Neutrophil (primary cell): ENCODE data around the gene POU3F1.

Experiments
- H3K27ac ChIP-seq: fragments of 200-600 bp; sonication (generic); 2 replicates; pipeline ENCODE4 v1.5.1; 2016; ENCODE audit warnings: mild to moderate bottlenecking, moderate library complexity
- H3K27me3 ChIP-seq: fragments of 200-600 bp; sonication (generic); 2 replicates; pipeline ENCODE4 v1.6.0; 2016; ENCODE audit warnings: mild to moderate bottlenecking
- H3K36me3 ChIP-seq: fragments of 200-600 bp; sonication (generic); 2 replicates; pipeline ENCODE4 v1.5.1; 2017
- H3K4me1 ChIP-seq, 2 experiments: fragments of 200-600 bp in 1 of 2; sonication (generic) in 1 of 2; 1 replicate in 1 of 2; 2 replicates in 1 of 2; pipeline versions ENCODE4 v1.5.1 to v1.6.1; 2013 to 2016; ENCODE audit warnings: low read depth in 1 of 2, low read length in 1 of 2, mild to moderate bottlenecking in 1 of 2, moderate library complexity in 1 of 2; ENCODE audit not compliant: control insufficient read depth in 1 of 2, insufficient read depth in 1 of 2
- H3K4me3 ChIP-seq, 2 experiments: fragments of 200-600 bp in 1 of 2; sonication (generic) in 1 of 2; 1 replicate in 1 of 2; 2 replicates in 1 of 2; pipeline ENCODE4 v1.5.1; 2013 to 2016; ENCODE audit warnings: low read depth in 1 of 2, low read length in 1 of 2, mild to moderate bottlenecking in 1 of 2, moderate library complexity in 1 of 2
- H3K9me3 ChIP-seq: fragments of 200-600 bp; sonication (generic); 2 replicates; pipeline ENCODE4 v1.5.1; 2016
- CTCF ChIP-seq: fragments of 200-600 bp; sonication (generic); IDR thresholded peaks from 2 replicates; pipeline ENCODE4 v1.5.1; 2016; ENCODE audit warnings: antibody characterized with exemption

The POU3F1 gene

GRCh38 chr1:38006008-38006828 is 40.4 kb downstream of the POU3F1 start:
- H3K36me3 ChIP-seq, result no peaks in the 10 kb centered on the region
- peak overlapping the region; percentile 12 to 40 for H3K4me3 ChIP-seq
- TF ChIP-seq CTCF, result no peak
- peak overlapping the region; percentile 91 for H3K27ac ChIP-seq
- H3K27me3 ChIP-seq, result no peaks in the 10 kb centered on the region
- peaks cover 33 to 44% of the 10 kb centered on the region in 2 experiments for H3K4me1 ChIP-seq
- no peaks in the 10 kb centered on the region for H3K9me3 ChIP-seq

- Histone ChIP-seq H3K27ac (peak within 1 kb of the TSS; percentile 91), H3K4me1 (peaks cover 41 to 52% of the 10 kb centered on the region in 2 experiments), H3K36me3 (no peaks in the 10 kb centered on the region), H3K4me3 (peak within 1 kb of the TSS; percentile 77 to 92), H3K9me3 (no peaks in the 10 kb centered on the region), H3K27me3 (no peaks in the 10 kb centered on the region)
- no peak for TF ChIP-seq CTCF
Observed at GRCh38 chr1:38005195-38006007, 41.2 kb downstream of the POU3F1 start, which contains the start of gene FHL3. Gene FHL3 (minus strand): TSS chr1:38005514. CDS start chr1:37999412, 6,102 bp downstream.

GRCh38 chr1:38004284-38005108 is 42.1 kb downstream of the POU3F1 start:
- Histone ChIP-seq H3K27ac (peak overlapping the region; percentile 91), H3K4me1 (peaks cover 50 to 62% of the 10 kb centered on the region in 2 experiments), H3K36me3 (no peaks in the 10 kb centered on the region), H3K9me3 (no peaks in the 10 kb centered on the region), H3K27me3 (no peaks in the 10 kb centered on the region), H3K4me3 (peak overlapping the region; percentile 77 to 92)
- no peak for TF ChIP-seq CTCF

GRCh38 chr1:38003261-38004250 is 43.0 kb downstream of the POU3F1 start:
- no peak for TF ChIP-seq CTCF
- Histone ChIP-seq H3K4me1 (peaks cover 59 to 65% of the 10 kb centered on the region in 2 experiments), H3K27me3 (no peaks in the 10 kb centered on the region), H3K9me3 (no peaks in the 10 kb centered on the region), H3K27ac (peak overlapping the region; percentile 91), H3K4me3 (peak overlapping the region; percentile 77 to 92), H3K36me3 (peaks cover 4% of the 10 kb centered on the region)
